ENCODE data around the gene DTX2.
"Not testable (repeated sequence)": the region's sequence is repeated elsewhere in the genome, so short reads cannot be mapped to it uniquely, and the experiment has no call there.

Gene DTX2

GRCh38 chr7:76513817-76514799, 52.6 kb downstream of the DTX2 start:
- DNase-seq = no peak

GRCh38 chr7:76514926-76515771, 53.6 kb downstream of the DTX2 start:
- no peak for DNase-seq

GRCh38 chr7:76515999-76516443, 54.5 kb downstream of the DTX2 start:
- DNase-seq = no peak

GRCh38 chr7:76516932-76517331, 55.4 kb downstream of the DTX2 start:
- DNase-seq = not testable (repeated sequence)

- DNase-seq = not testable (repeated sequence)
These were observed 64.7 kb downstream of the DTX2 start for GRCh38 chr7:76526183-76526582.

GRCh38 chr7:76531643-76532042, 70.1 kb downstream of the DTX2 start:
- not testable (repeated sequence) for DNase-seq

- not testable (repeated sequence) for DNase-seq
These were observed 81.7 kb downstream of the DTX2 start, which contains the start of gene SPDYE16 for GRCh38 chr7:76543197-76543596. Gene SPDYE16 (minus strand): TSS chr7:76543297. CDS start chr7:76541459, 1,838 bp downstream.

GRCh38 chr7:76549025-76549854, 87.7 kb downstream of the DTX2 start:
- DNase-seq = not testable (repeated sequence)

- DNase-seq = not testable (repeated sequence)
These were observed 88.3 kb downstream of the DTX2 start for GRCh38 chr7:76549855-76550248.

- not testable (repeated sequence) for DNase-seq
These were observed 90.5 kb downstream of the DTX2 start for GRCh38 chr7:76551992-76552391.
